PC-3 (cell line): ENCODE results near the gene TCERG1L.

Experiments used
- CTCF ChIP-seq: fragments of 300-600 bp; sonication (generic); conservative IDR thresholded peaks from 2 replicates; pipeline ENCODE4 v1.5.1; 2017; ENCODE audit warnings: antibody characterized with exemption, low read depth, mild to moderate bottlenecking, low read length
- EZH2 ChIP-seq: fragments of 300-600 bp; sonication (generic); IDR thresholded peaks from one replicate; pipeline ENCODE4 v1.6.1; 2017; ENCODE audit warnings: antibody characterized with exemption, mild to moderate bottlenecking, low read length; ENCODE audit not compliant: unreplicated experiment

DNA sequence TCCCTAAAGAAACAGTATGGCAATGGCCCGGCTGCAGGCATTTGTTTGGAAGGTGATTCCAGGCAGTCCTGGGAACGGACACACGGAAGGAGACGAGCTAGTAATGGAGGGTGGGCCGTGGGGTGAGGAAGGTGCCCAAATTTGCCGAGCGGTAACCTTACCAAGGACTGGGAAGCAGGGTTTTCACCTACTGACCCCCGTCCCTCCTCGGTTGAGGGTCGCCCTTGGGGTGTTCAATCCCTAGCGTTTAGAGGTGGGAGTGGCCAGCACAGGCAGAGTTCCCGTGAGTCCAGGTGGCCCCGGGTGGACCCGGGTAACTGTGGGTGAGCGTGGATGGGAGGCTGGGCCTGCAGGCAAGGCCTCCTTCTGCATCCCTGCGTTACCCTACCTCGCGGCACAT lies 198.8 kb downstream of the TCERG1L start:
- TF ChIP-seq CTCF (no peak), EZH2 (no peak)
